HCT116 (cell line): Measurements from ENCODE around the gene TH.

Experiments used
- CEBPB ChIP-seq: IDR thresholded peaks from 2 replicates; pipeline ENCODE4 v1.6.1; 2012; ENCODE audit warnings: low read depth
- CTCF ChIP-seq, 3 experiments: fragments of 200-600 bp in 1 of 3; sonication (generic) in 1 of 3; IDR thresholded peaks in 2 of 3; conservative IDR thresholded peaks in 1 of 3; 2 replicates each; pipeline ENCODE4 v1.5.1; 2012 to 2017; ENCODE audit warnings: low read depth in 2 of 3, low read length in 2 of 3, antibody characterized with exemption in 1 of 3, borderline replicate concordance in 1 of 3, control low read depth in 1 of 3, mild to moderate bottlenecking in 1 of 3, mixed read lengths in 1 of 3, mixed run types in 1 of 3, moderate library complexity in 1 of 3; ENCODE audit not compliant: insufficient read depth in 1 of 3

- TF ChIP-seq CTCF (IDR thresholded peaks at IDR 0.05 in 2 of 3, conservative IDR thresholded peaks at IDR 0.05 in 1 of 3; ENCODE audit: borderline replicate concordance in 1 of 3, insufficient read depth in 1 of 3, low read depth in 2 of 3, low read length in 2 of 3) = no peak
- no peak for TF ChIP-seq CEBPB
Measured at GRCh38 chr11:2153581-2154194, 17.9 kb downstream of the TH start.
